NCI-H1436 (cell line): Measurements from ENCODE around the gene RRP15.

Experiments used
- DNase-seq: peaks from one replicate; lab custom pipeline; 2025; lab: John Stamatoyannopoulos, UW

RRP15 gene

GRCh38 chr1:218284917-218285635 lies at the start of gene RRP15:
Gene RRP15 (plus strand): TSS chr1:218285293. CDS start chr1:218285317, 24 bp downstream.
- peak; percentile 92 for DNase-seq

- DNase-seq, result no peak
Observed at GRCh38 chr1:218242171-218242570, 42.9 kb upstream of the RRP15 start.

GRCh38 chr1:218247339-218247738 lies 37.8 kb upstream of the RRP15 start:
- DNase-seq, result no peak

GRCh38 chr1:218249338-218250140 lies 35.6 kb upstream of the RRP15 start:
- DNase-seq, result peak; percentile 75

GRCh38 chr1:218250492-218250891 lies 34.6 kb upstream of the RRP15 start:
- no peak for DNase-seq

- no peak for DNase-seq
Observed at GRCh38 chr1:218254296-218254946, 30.7 kb upstream of the RRP15 start.

GRCh38 chr1:218255090-218255489 lies 30.0 kb upstream of the RRP15 start:
- no peak for DNase-seq

- no peak for DNase-seq
Observed at GRCh38 chr1:218257371-218257770, 27.7 kb upstream of the RRP15 start.

- no peak for DNase-seq
Observed at GRCh38 chr1:218257971-218258370, 27.1 kb upstream of the RRP15 start.

- no peak for DNase-seq
Observed at GRCh38 chr1:218259339-218259738, 25.8 kb upstream of the RRP15 start.

GRCh38 chr1:218259800-218260199 lies 25.3 kb upstream of the RRP15 start:
- DNase-seq, result no peak

GRCh38 chr1:218262259-218262658 lies 22.8 kb upstream of the RRP15 start:
- no peak for DNase-seq

- no peak for DNase-seq
Observed at GRCh38 chr1:218266356-218266755, 18.7 kb upstream of the RRP15 start.

- no peak for DNase-seq
Observed at GRCh38 chr1:218272366-218272765, 12.7 kb upstream of the RRP15 start.

GRCh38 chr1:218273762-218274479 lies 11.2 kb upstream of the RRP15 start:
- DNase-seq, result peak; percentile 91

GRCh38 chr1:218274511-218274910 lies 10.6 kb upstream of the RRP15 start:
- DNase-seq, result peak; percentile 60

- no peak for DNase-seq
Observed at GRCh38 chr1:218275823-218276222, 9.3 kb upstream of the RRP15 start.

- DNase-seq, result no peak
Observed at GRCh38 chr1:218281285-218281684, 3.8 kb upstream of the RRP15 start.

- DNase-seq, result no peak
Observed at GRCh38 chr1:218284377-218284916, 646 bp upstream of the RRP15 start.

GRCh38 chr1:218292515-218292914 lies 7.4 kb downstream of the RRP15 start:
- no peak for DNase-seq

GRCh38 chr1:218294546-218294945 lies 9.5 kb downstream of the RRP15 start:
- no peak for DNase-seq

- no peak for DNase-seq
Observed at GRCh38 chr1:218296162-218296561, 11.1 kb downstream of the RRP15 start.
